Measurements from ENCODE around the gene PRDX5. TPM values are rescaled to one million over a fixed set of nuclear protein-coding genes. Genes with fewer than 3 reads are reported as not detected.

Gene PRDX5
- total and polyA plus RNA-seq, 9 of the 15 experiments (the other 6 are each of a cell fraction or from before 2014, with no cell fraction given) = 40.8 to 327 (median 204) TPM

- TF ChIP-seq ZBTB40 (IDR thresholded peaks at IDR 0.05) = peak; percentile 60; the same call in 1 of the 2 replicates
- TF ChIP-seq ZBTB40 (CRISPR knock-in tag; IDR thresholded peaks at IDR 0.05) = no peak
- no peak for TF ChIP-seq ZNF12 (CRISPR knock-in tag; IDR thresholded peaks at IDR 0.05)
- TF ChIP-seq E2F1 (CRISPR knock-in tag; IDR thresholded peaks at IDR 0.05) = no peak
- TF ChIP-seq KAT7 (CRISPR knock-in tag; IDR thresholded peaks at IDR 0.05; ENCODE audit: borderline replicate concordance) = peak; percentile 87; the same call in 1 of the 2 replicates
- TF ChIP-seq HCFC1 (IDR thresholded peaks at IDR 0.05; ENCODE audit: low read depth, low read length) = peak; percentile 51
- no peak for TF ChIP-seq ZC3H8 (IDR thresholded peaks at IDR 0.05)
- TF ChIP-seq ZNF668 (CRISPR knock-in tag; IDR thresholded peaks at IDR 0.05) = no peak
- 0 out of 2 replicates have a peak, but pooled peaks have one; percentile 24 for TF ChIP-seq ZNF766 (CRISPR knock-in tag; conservative IDR thresholded peaks at IDR 0.05)
- 0 out of 2 replicates have a peak, but pooled peaks have one; percentile 15 for TF ChIP-seq ETV5 (CRISPR knock-in tag; IDR thresholded peaks at IDR 0.05; ENCODE audit: low read depth)
- no peak for TF ChIP-seq ESRRB (CRISPR knock-in tag; IDR thresholded peaks at IDR 0.05; ENCODE audit: borderline replicate concordance)
- no peak for TF ChIP-seq ATF6 (CRISPR knock-in tag; IDR thresholded peaks at IDR 0.05)
- TF ChIP-seq HOMEZ (CRISPR knock-in tag; IDR thresholded peaks at IDR 0.05) = no peak
Observed at GRCh38 chr11:64305691-64306562, 12.0 kb upstream of the PRDX5 start (continued).
